ENCODE results near the gene DNAH5.
"Not testable (repeated sequence)": the region's sequence is repeated elsewhere in the genome, so short reads cannot be mapped to it uniquely, and the experiment has no call there.

The DNAH5 gene

GRCh38 chr5:13816126-13816525, 128.4 kb downstream of the DNAH5 start:
- no peak for DNase-seq

- no peak for DNase-seq
These were observed 130.2 kb downstream of the DNAH5 start for GRCh38 chr5:13814301-13814700.

- DNase-seq, result no peak
These were observed 134.6 kb downstream of the DNAH5 start for GRCh38 chr5:13809921-13810320.

GRCh38 chr5:13804336-13804735, 140.2 kb downstream of the DNAH5 start:
- no peak for DNase-seq

GRCh38 chr5:13798569-13798968, 145.9 kb downstream of the DNAH5 start:
- DNase-seq, result not testable (repeated sequence)

- no peak for DNase-seq
These were observed 158.6 kb downstream of the DNAH5 start for GRCh38 chr5:13785781-13786415.

- DNase-seq, result no peak
These were observed 160.8 kb downstream of the DNAH5 start for GRCh38 chr5:13783726-13784125.

GRCh38 chr5:13780081-13780480, 164.4 kb downstream of the DNAH5 start:
- DNase-seq, result no peak

- DNase-seq, result no peak
These were observed 170.8 kb downstream of the DNAH5 start for GRCh38 chr5:13773649-13774048.

- DNase-seq, result no peak
These were observed 173.4 kb downstream of the DNAH5 start for GRCh38 chr5:13771011-13771571.

- DNase-seq, result no peak
These were observed 178.3 kb downstream of the DNAH5 start for GRCh38 chr5:13766236-13766635.

GRCh38 chr5:13763719-13764118, 180.8 kb downstream of the DNAH5 start:
- no peak for DNase-seq

GRCh38 chr5:13749766-13750165, 194.7 kb downstream of the DNAH5 start:
- no peak for DNase-seq

GRCh38 chr5:13746026-13746425, 198.5 kb downstream of the DNAH5 start:
- DNase-seq, result no peak

GRCh38 chr5:13745508-13745907, 199.0 kb downstream of the DNAH5 start:
- DNase-seq, result no peak

GRCh38 chr5:13740471-13740870, 204.0 kb downstream of the DNAH5 start:
- no peak for DNase-seq

- DNase-seq, result no peak
These were observed 205.0 kb downstream of the DNAH5 start for GRCh38 chr5:13739479-13739878.

GRCh38 chr5:13735691-13736090, 208.8 kb downstream of the DNAH5 start:
- no peak for DNase-seq

GRCh38 chr5:13731121-13731628, 213.3 kb downstream of the DNAH5 start:
- no peak for DNase-seq

GRCh38 chr5:13708906-13709305, 235.6 kb downstream of the DNAH5 start:
- no peak for DNase-seq

- no peak for DNase-seq
These were observed 236.1 kb downstream of the DNAH5 start for GRCh38 chr5:13708432-13708831.

GRCh38 chr5:13704396-13704795, 240.1 kb downstream of the DNAH5 start:
- no peak for DNase-seq

- no peak for DNase-seq
These were observed 243.9 kb downstream of the DNAH5 start for GRCh38 chr5:13700626-13701025.

- no peak for DNase-seq
These were observed 245.6 kb downstream of the DNAH5 start for GRCh38 chr5:13698885-13699284.

Data from NCI-H345 (cell line).